ENCODE measurements around the gene ANKRD45.
"Not testable (repeated sequence)": the region's sequence is repeated elsewhere in the genome, so short reads cannot be mapped to it uniquely, and the experiment has no call there.

ANKRD45 gene, protein sequence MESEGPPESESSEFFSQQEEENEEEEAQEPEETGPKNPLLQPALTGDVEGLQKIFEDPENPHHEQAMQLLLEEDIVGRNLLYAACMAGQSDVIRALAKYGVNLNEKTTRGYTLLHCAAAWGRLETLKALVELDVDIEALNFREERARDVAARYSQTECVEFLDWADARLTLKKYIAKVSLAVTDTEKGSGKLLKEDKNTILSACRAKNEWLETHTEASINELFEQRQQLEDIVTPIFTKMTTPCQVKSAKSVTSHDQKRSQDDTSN

DNA sequence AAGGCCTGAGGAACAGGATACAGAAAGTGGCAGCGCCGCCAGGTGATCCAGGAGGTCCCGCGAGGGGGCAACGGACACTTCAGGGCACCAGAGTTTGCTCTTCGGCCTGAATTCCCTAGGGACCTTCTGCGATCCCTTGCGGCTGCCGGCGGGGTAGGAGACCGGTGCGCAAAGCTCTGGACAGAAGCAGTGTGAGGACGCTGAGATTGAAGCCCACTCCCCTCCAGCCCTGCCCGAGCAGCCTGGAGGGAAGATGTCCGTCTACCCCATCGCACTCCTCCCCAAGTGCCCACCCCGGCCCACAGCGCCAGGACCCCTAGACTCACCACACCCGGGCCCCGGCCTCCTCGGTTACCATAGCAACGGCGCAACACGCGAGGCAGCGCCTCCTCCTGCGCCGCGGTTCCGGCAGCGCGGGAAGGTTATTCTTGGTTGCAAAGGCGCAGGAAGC, at the start of gene ANKRD45:
TSS of gene ANKRD45 (minus strand) at position 361 of the 451 bp plus-strand sequence. CDS start 10,433 bp downstream, outside the sequence.
- Histone ChIP-seq H3K27me3 (ENCODE audit: control insufficient read depth, insufficient read depth, low read length) (peaks cover 6% of the 10 kb centered on the region), H3K4me3 (ENCODE audit: low read depth, low read length) (peak within 1 kb of the TSS; percentile 83), H3K9me3 (ENCODE audit: control insufficient read depth, insufficient read depth, low read depth, low read length) (no peaks in the 10 kb centered on the region), H3K27ac (ENCODE audit: low read depth, low read length) (no peak within 1 kb of the TSS), H3K9ac (ENCODE audit: low read length) (peak within 1 kb of the TSS; percentile 57), H3K36me3 (ENCODE audit: control insufficient read depth, insufficient read depth, low read length) (no peaks in the 10 kb centered on the region), H3K4me1 (ENCODE audit: control insufficient read depth, insufficient read depth, low read length) (peaks cover 6% of the 10 kb centered on the region; the same call in 1 of the 2 replicates)

DNA sequence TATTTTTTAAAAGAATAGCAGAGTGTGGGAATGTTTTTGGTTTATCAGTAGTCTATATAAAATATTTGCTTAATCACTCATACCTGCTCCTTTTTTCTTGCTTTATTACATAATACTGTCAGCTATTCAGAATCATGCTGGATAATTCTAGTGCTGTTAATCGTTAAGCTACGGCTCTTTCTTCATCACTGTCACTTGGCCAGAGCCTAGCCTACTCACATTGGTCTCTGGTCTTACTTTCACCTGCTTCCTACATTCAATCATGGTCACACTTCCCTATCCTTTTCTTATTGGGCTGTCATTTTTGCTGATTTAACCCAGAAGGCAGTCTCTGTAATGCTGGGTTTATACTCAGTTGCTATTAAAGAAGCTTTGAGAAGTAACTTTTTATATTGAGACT, 47.6 kb upstream of the ANKRD45 start:
- Histone ChIP-seq H3K4me1 (ENCODE audit: control insufficient read depth, insufficient read depth, low read length) (0 out of 2 replicates have a peak, but pooled peaks cover 7% of the 10 kb centered on the region), H3K27me3 (ENCODE audit: control insufficient read depth, insufficient read depth, low read length) (peaks cover 13% of the 10 kb centered on the region), H3K4me3 (ENCODE audit: low read depth, low read length) (no peak overlapping the region), H3K36me3 (ENCODE audit: control insufficient read depth, insufficient read depth, low read length) (no peaks in the 10 kb centered on the region), H3K27ac (ENCODE audit: low read depth, low read length) (no peak overlapping the region), H3K9me3 (ENCODE audit: control insufficient read depth, insufficient read depth, low read depth, low read length) (no peaks in the 10 kb centered on the region), H3K9ac (ENCODE audit: low read length) (no peak overlapping the region)

DNA sequence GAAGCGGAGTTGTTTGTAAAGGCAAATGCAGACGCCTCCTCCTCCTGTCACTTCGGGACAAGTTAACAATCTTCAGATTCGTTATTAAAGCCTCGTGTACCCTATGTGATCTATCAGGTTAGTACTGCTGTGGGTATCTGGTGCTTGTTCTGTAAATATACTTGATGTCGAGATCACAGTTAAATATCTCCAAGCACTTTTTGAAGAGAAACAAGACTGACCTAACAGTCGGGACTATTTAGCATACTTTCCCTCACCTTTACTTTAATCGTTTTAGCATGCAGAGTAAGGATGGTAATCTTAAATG, 45.8 kb upstream of the ANKRD45 start:
- no peaks in the 10 kb centered on the region for H3K9me3 ChIP-seq (ENCODE audit: control insufficient read depth, insufficient read depth, low read depth, low read length)
- H3K27ac ChIP-seq (ENCODE audit: low read depth, low read length), result no peak overlapping the region
- peak overlapping the region; percentile 74 for H3K9ac ChIP-seq (ENCODE audit: low read length)
- peak overlapping the region; percentile 73 for H3K4me3 ChIP-seq (ENCODE audit: low read depth, low read length)
- H3K27me3 ChIP-seq (ENCODE audit: control insufficient read depth, insufficient read depth, low read length), result peaks cover 21% of the 10 kb centered on the region
- H3K4me1 ChIP-seq (ENCODE audit: control insufficient read depth, insufficient read depth, low read length), result 0 out of 2 replicates have a peak, but pooled peaks cover 7% of the 10 kb centered on the region
- H3K36me3 ChIP-seq (ENCODE audit: control insufficient read depth, insufficient read depth, low read length), result no peaks in the 10 kb centered on the region

DNA sequence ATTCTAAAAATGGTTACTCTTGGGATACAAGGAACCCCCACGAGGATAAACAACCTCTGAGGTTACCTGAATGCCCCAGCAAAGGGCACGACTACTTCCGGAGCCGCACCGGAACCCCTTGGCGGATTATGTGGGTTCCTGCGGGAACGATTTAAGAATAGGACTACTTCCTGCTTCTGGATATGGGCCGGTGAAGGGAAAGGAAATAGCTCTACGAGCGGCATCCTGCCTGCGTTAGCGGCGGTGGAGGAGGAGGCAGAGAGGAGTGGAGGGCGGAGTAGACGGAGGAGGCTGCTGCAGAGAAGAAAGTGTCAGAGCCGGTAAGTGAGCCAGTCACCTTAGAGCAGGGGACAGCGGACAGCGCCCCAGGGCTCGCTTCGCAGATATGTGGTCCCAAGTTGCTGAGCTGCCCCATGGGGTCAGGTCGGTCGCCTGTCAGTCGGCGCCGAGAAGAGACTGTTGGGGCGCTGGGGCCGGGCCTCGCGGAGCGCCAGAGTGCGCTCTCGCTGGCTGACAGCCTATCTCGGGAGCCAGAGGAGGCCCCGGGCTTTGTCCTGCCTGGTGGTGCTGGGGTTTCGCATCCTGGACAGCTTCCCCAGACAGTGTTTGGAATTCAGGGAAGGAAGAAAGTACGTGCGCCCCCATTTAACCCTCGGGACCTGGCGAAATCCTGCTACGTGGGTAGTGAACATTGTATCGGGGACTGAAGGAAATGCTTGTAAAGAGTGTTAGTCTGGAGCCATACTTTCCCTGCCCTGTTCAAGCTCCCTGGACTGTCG, 45.3 kb upstream of the ANKRD45 start, which contains the start of gene KLHL20:
TSS of gene KLHL20 (plus strand) at position 223 of the 779 bp plus-strand sequence. CDS start 1,063 bp downstream, outside the sequence.
- H3K36me3 ChIP-seq (ENCODE audit: control insufficient read depth, insufficient read depth, low read length), result no peaks in the 10 kb centered on the region
- H3K27me3 ChIP-seq (ENCODE audit: control insufficient read depth, insufficient read depth, low read length), result peaks cover 25% of the 10 kb centered on the region

DNA sequence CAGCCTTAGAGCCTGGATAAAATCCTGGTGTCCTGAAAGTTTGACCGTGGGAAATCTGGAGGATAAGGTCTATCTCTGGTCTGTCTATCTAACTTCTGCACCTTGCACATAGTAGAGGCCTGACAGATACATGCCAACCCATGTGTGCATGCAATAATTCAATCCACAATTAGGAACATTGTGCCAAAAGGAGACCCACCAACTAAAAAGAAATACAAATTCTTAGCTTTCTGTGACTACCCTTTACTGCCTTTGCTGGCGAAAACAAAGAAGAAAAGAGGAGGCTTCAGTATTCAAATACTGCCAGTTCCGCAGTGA, 44.7 kb upstream of the ANKRD45 start:
- Histone ChIP-seq H3K36me3 (ENCODE audit: control insufficient read depth, insufficient read depth, low read length) (no peaks in the 10 kb centered on the region), H3K4me1 (ENCODE audit: control insufficient read depth, insufficient read depth, low read length) (0 out of 2 replicates have a peak, but pooled peaks cover 7% of the 10 kb centered on the region), H3K4me3 (ENCODE audit: low read depth, low read length) (peak overlapping the region; percentile 73), H3K27me3 (ENCODE audit: control insufficient read depth, insufficient read depth, low read length) (peaks cover 25% of the 10 kb centered on the region), H3K9me3 (ENCODE audit: control insufficient read depth, insufficient read depth, low read depth, low read length) (no peaks in the 10 kb centered on the region), H3K9ac (ENCODE audit: low read length) (no peak overlapping the region), H3K27ac (ENCODE audit: low read depth, low read length) (no peak overlapping the region)

More for the DNA sequence above, 45.3 kb upstream of the ANKRD45 start, which contains the start of gene KLHL20:
- Histone ChIP-seq H3K4me3 (ENCODE audit: low read depth, low read length) (peak within 1 kb of the TSS; percentile 73), H3K9me3 (ENCODE audit: control insufficient read depth, insufficient read depth, low read depth, low read length) (no peaks in the 10 kb centered on the region), H3K9ac (ENCODE audit: low read length) (peak within 1 kb of the TSS; percentile 74), H3K27ac (ENCODE audit: low read depth, low read length) (no peak within 1 kb of the TSS), H3K4me1 (ENCODE audit: control insufficient read depth, insufficient read depth, low read length) (0 out of 2 replicates have a peak, but pooled peaks cover 7% of the 10 kb centered on the region)

DNA sequence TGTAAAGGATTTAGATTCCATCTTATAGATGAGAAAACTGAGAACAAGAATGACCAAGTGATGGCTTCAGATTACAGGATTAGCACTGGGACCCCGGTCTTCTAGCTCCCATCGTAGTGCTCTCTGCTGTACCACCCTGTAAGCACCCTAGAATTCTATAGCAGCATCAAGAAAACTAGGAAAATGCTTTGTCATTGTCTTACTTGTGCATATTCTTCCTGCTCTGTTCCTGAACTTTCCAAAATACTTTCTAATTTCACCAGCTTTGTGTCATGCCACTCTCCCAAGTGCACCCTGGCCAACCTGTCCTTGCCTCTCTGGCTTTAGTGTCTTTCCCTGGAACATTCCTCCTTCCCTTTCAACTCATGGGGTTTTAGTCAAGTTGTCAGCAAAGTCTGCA, 39.1 kb upstream of the ANKRD45 start:
- H3K9me3 ChIP-seq (ENCODE audit: control insufficient read depth, insufficient read depth, low read depth, low read length), result no peaks in the 10 kb centered on the region
- no peak overlapping the region for H3K4me3 ChIP-seq (ENCODE audit: low read depth, low read length)
- no peak overlapping the region for H3K27ac ChIP-seq (ENCODE audit: low read depth, low read length)
- peaks cover 31% of the 10 kb centered on the region for H3K27me3 ChIP-seq (ENCODE audit: control insufficient read depth, insufficient read depth, low read length)
- no peaks in the 10 kb centered on the region for H3K36me3 ChIP-seq (ENCODE audit: control insufficient read depth, insufficient read depth, low read length)
- no peaks in the 10 kb centered on the region for H3K4me1 ChIP-seq (ENCODE audit: control insufficient read depth, insufficient read depth, low read length)
- no peak overlapping the region for H3K9ac ChIP-seq (ENCODE audit: low read length)

DNA sequence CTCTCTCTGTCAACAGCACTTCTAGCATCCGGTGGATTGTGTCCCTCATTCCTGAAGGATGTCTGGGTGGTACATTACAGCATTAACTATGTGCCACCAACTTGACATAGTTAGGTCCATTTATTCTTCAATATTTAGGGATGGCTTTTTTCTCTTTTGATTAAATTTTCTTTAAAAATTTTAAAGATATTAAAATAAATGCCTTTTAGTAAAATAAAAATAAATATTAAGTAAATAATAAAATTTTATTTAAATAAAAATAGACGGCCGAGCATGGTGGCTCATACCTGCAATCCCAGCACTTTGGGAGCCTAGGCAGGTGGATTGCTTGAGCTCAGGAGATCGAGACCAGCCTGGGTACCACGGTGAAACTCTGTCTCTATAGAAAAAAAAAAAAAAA, 35.5 kb upstream of the ANKRD45 start:
- no peaks in the 10 kb centered on the region for H3K36me3 ChIP-seq (ENCODE audit: control insufficient read depth, insufficient read depth, low read length)
- H3K27me3 ChIP-seq (ENCODE audit: control insufficient read depth, insufficient read depth, low read length), result peaks cover 8% of the 10 kb centered on the region; the same call in 1 of the 2 replicates
- H3K4me3 ChIP-seq (ENCODE audit: low read depth, low read length), result no peak overlapping the region
- no peak overlapping the region for H3K27ac ChIP-seq (ENCODE audit: low read depth, low read length)
- no peaks in the 10 kb centered on the region for H3K4me1 ChIP-seq (ENCODE audit: control insufficient read depth, insufficient read depth, low read length)
- no peak overlapping the region for H3K9ac ChIP-seq (ENCODE audit: low read length)
- no peaks in the 10 kb centered on the region for H3K9me3 ChIP-seq (ENCODE audit: control insufficient read depth, insufficient read depth, low read depth, low read length)

DNA sequence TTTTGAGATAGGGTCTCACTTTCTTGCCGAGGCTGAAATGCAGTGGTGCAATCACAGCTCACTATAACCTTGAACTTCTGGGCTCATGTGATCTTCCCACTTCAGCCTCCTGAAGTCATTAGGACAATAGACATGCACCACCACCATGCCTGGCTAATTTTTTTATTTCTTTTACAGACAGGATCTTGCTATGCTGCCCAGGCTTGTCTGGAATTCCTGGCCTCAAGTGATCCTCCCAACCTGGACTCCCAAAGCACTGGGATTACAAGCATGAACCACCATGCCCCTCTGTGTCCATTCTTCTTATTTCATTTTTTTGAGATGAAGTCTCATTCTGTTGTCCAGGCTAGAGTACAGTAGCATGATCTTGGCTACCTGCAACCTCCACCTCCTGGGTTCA, 33.1 kb upstream of the ANKRD45 start:
- no peak overlapping the region for H3K4me3 ChIP-seq (ENCODE audit: low read depth, low read length)
- no peaks in the 10 kb centered on the region for H3K4me1 ChIP-seq (ENCODE audit: control insufficient read depth, insufficient read depth, low read length)
- no peak overlapping the region for H3K9ac ChIP-seq (ENCODE audit: low read length)
- H3K27me3 ChIP-seq (ENCODE audit: control insufficient read depth, insufficient read depth, low read length), result no peaks in the 10 kb centered on the region
- H3K27ac ChIP-seq (ENCODE audit: low read depth, low read length), result no peak overlapping the region
- no peaks in the 10 kb centered on the region for H3K9me3 ChIP-seq (ENCODE audit: control insufficient read depth, insufficient read depth, low read depth, low read length)
- no peaks in the 10 kb centered on the region for H3K36me3 ChIP-seq (ENCODE audit: control insufficient read depth, insufficient read depth, low read length)

DNA sequence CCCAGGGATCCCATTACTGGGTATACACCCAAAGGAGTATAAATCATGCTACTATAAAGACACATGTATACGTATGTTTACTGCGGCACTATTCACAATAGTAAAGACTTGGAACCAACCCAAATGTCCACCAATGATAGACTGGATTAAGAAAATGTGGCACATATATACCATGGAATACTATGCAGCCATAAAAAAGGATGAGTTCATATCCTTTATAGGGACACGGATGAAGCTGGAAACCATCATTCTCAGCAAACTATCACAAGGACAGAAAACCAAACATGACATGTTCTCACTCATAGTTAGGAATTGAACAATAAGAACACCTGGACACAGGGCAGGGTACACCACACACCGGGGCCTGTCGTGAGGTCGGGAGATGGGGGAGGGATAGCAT, 31.6 kb upstream of the ANKRD45 start:
- H3K9ac ChIP-seq (ENCODE audit: low read length); H3K27me3 ChIP-seq (ENCODE audit: control insufficient read depth, insufficient read depth, low read length); H3K4me3 ChIP-seq (ENCODE audit: low read depth, low read length); H3K36me3 ChIP-seq (ENCODE audit: control insufficient read depth, insufficient read depth, low read length); H3K4me1 ChIP-seq (ENCODE audit: control insufficient read depth, insufficient read depth, low read length); H3K27ac ChIP-seq (ENCODE audit: low read depth, low read length); H3K9me3 ChIP-seq (ENCODE audit: control insufficient read depth, insufficient read depth, low read depth, low read length): not testable (repeated sequence)

DNA sequence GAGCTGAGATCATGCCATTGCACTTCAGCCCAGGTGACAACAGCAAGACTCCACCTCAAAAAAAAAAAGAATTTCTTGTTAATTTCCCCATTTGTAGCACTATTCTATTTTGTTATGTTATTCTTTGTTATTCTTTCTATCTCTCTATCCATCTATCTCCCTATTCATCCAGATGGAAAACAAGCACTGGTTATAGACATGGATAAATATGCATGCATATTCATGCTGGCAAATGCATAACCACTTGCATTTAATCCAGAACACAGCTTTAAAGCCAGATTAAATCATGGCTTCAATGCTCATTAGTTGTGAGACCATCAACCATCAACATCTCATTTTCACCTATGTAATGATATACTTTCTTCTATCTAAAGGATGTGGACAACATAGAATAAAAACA, 23.6 kb upstream of the ANKRD45 start:
- Histone ChIP-seq H3K4me3 (ENCODE audit: low read depth, low read length) (no peak overlapping the region), H3K36me3 (ENCODE audit: control insufficient read depth, insufficient read depth, low read length) (no peaks in the 10 kb centered on the region)

DNA sequence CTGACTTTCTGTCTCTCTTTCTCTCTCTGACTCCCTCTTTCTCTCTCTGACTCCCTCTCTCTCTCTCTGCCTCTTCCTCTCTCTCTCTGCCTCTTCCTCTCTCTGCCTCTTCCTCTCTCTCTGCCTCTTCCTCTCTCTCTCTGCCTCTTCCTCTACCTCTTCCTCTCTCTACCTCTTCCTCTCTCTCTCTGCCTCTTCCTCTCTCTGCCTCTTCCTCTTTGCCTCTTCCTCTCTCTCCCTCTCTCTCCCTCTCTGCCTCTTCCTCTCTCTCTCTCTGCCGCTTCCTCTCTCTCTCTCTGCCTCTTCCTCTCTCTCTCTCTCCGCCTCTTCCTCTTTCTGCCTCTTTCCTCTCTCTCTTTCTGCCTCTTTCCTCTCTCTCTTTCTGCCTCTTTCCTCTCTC, 18.6 kb upstream of the ANKRD45 start:
- H3K9ac ChIP-seq (ENCODE audit: low read length), result no peak overlapping the region
- no peak overlapping the region for H3K4me3 ChIP-seq (ENCODE audit: low read depth, low read length)
- H3K9me3 ChIP-seq (ENCODE audit: control insufficient read depth, insufficient read depth, low read depth, low read length), result no peaks in the 10 kb centered on the region; the same call in 1 of the 2 replicates
- H3K27ac ChIP-seq (ENCODE audit: low read depth, low read length), result no peak overlapping the region
- H3K27me3 ChIP-seq (ENCODE audit: control insufficient read depth, insufficient read depth, low read length), result no peaks in the 10 kb centered on the region
- H3K4me1 ChIP-seq (ENCODE audit: control insufficient read depth, insufficient read depth, low read length), result peaks cover 16% of the 10 kb centered on the region; the same call in 1 of the 2 replicates
- no peaks in the 10 kb centered on the region for H3K36me3 ChIP-seq (ENCODE audit: control insufficient read depth, insufficient read depth, low read length)

More for the DNA sequence above, 23.6 kb upstream of the ANKRD45 start:
- Histone ChIP-seq H3K27ac (ENCODE audit: low read depth, low read length) (no peak overlapping the region), H3K9ac (ENCODE audit: low read length) (no peak overlapping the region), H3K27me3 (ENCODE audit: control insufficient read depth, insufficient read depth, low read length) (no peaks in the 10 kb centered on the region), H3K4me1 (ENCODE audit: control insufficient read depth, insufficient read depth, low read length) (peaks cover 6% of the 10 kb centered on the region; the same call in 1 of the 2 replicates), H3K9me3 (ENCODE audit: control insufficient read depth, insufficient read depth, low read depth, low read length) (no peaks in the 10 kb centered on the region; the same call in 1 of the 2 replicates)

Data from HUES6 (cell line).